Body of pancreas (tissue), 4 donors: Measurements from ENCODE around the gene CADM1.

Experiments used
- CTCF ChIP-seq, 7 experiments: fragments of 450-650 bp in 4 of 7; fragments of 200-600 bp in 3 of 7; sonication (generic) in 3 of 7; IDR thresholded peaks; one replicate each; pipeline ENCODE4 v1.5.1; 2016 to 2019; ENCODE audit warnings: antibody characterized with exemption in 7 of 7
- POLR2A ChIP-seq, 3 donors: fragments of 450-650 bp; IDR thresholded peaks; one replicate each; pipeline ENCODE4 v1.6.1; 2016; ENCODE audit warnings: antibody characterized with exemption in 3 of 3, mild to moderate bottlenecking in 2 of 3

GRCh38 chr11:115361025-115361424 lies 143.2 kb downstream of the CADM1 start:
- no peak for TF ChIP-seq POLR2A (IDR thresholded peaks at IDR 0.05)
- TF ChIP-seq CTCF (IDR thresholded peaks at IDR 0.05): no peak
